ENCODE results near the gene RNF4.

- TF ChIP-seq CTCF (IDR thresholded peaks at IDR 0.05) (no peak), POLR2A (IDR thresholded peaks at IDR 0.05) (no peak)
Measured at GRCh38 chr4:2465032-2465431, 3.9 kb upstream of the RNF4 start.

Measured in body of pancreas (tissue), 4 donors.